Measurements from ENCODE around the gene ABHD4.
"Not testable (repeated sequence)": the region's sequence is repeated elsewhere in the genome, so short reads cannot be mapped to it uniquely, and the experiment has no call there.

Gene ABHD4

DNA sequence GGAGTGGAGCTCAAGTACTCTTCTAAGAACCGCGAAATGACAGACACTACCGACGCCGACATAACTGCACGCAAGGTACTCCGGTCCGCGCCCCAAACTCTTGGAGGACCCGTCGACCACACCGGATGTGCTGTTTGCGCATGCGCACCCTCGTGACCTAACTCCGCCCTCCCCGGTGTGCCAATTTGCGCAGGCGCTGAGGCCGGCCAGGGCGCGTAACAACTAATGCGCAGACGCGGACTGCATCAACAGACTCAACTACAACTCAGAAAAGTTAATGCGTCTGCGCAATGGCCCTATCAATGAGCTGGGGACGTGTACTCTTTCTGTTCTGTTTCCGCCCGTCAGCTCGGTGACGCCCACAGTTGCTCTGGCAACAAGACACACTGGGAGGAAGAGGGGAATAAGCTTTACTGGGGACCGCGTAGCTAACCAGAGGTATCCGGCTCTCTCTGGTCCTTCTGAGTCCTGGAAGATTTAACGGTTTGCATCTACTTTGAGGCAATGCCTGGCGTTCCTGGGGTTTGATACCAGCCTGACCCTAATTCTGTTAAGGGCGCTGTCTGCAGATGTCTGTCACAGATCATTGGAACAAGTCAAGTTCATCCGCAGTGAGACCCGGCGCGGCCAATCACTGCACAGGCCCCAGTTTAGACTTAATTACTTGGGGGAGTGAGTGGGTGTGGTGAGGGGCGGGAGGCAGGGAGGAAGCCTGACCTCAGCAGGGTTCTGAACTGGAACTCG is 8.8 kb upstream of the ABHD4 start, which contains the start of gene DAD1:
Gene DAD1 (minus strand): TSS at position 129 of the 744 bp plus-strand sequence. CDS start 67 bp downstream, at position 62.
- DNase-seq (ENCODE audit: low spot score) = peak; percentile 100

- no peak for DNase-seq (ENCODE audit: low spot score)
These were observed 4.9 kb upstream of the ABHD4 start for GRCh38 chr14:22593189-22593588.

GRCh38 chr14:22593601-22594000 is 4.5 kb upstream of the ABHD4 start:
- no peak for DNase-seq (ENCODE audit: low spot score)

GRCh38 chr14:22594156-22594716 is 3.9 kb upstream of the ABHD4 start:
- no peak for DNase-seq (ENCODE audit: low spot score)

DNA sequence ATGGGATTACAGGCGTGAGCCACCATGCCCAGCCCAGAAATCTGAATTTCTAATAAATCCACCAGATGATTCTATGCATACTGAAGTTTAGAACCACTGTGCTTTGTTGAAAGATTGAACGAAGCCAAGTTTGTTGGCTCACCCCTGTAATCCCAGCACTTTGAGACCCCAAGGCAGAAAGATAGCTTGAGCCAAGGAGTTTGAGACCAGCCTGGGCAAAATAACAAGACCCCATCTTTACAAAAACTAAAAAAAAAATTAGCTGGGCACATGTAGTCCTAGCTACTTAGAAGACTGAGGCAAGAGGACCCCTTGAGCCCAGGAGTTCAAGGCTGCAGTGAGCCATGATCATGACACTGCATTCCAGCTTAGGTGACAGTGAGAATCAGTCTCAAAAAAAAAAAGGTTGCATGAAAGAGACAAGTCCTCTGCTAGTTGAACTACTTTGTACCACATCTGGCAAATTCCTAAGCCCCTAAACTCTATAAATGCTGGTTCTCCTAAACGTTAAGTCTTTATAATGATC is 1.7 kb upstream of the ABHD4 start:
- DNase-seq (ENCODE audit: low spot score) = no peak

DNA sequence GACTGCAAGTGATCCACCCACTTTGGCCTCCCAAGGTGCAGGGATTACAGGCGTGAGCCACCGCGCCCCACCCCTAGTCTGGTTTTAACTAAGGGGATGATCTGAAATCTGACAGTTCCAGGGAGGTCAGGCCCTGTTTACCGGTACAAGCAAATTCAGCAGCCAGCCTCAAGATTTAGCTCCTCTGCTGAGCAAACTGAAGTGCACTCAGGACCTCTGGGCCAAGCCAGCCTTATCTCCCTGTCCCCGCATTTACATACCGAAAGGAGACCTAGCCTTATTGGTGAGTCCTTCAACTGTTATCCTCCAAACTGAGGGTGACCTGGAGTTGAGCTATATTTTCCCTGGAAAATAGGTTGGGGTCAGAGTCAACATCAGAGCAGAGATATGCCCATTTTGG is 835 bp upstream of the ABHD4 start:
- DNase-seq (ENCODE audit: low spot score) = no peak

GRCh38 chr14:22597771-22598098 is 365 bp upstream of the ABHD4 start:
- no peak for DNase-seq (ENCODE audit: low spot score)

GRCh38 chr14:22598896-22599244 is 770 bp downstream of the ABHD4 start:
- no peak for DNase-seq (ENCODE audit: low spot score)

DNA sequence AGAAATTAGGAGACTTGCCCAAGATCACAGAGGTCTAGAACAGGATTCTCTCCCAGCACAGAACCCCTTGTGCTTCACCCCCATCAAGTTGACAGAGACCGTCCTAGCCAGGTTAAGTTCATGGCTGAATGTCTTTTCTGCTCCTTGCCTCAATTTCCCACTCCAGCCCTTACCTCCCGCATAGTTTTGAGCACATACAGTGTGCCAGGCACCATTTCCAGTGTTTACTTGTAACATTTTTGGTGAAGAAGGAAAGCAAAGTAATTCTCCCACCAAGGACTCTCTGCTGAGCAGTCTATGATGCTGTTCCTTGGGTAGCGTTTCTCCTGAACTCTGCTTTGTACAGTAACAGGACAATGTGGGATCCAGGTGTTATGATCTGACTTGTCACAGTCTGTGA is 1.2 kb downstream of the ABHD4 start:
- no peak for DNase-seq (ENCODE audit: low spot score)

DNA sequence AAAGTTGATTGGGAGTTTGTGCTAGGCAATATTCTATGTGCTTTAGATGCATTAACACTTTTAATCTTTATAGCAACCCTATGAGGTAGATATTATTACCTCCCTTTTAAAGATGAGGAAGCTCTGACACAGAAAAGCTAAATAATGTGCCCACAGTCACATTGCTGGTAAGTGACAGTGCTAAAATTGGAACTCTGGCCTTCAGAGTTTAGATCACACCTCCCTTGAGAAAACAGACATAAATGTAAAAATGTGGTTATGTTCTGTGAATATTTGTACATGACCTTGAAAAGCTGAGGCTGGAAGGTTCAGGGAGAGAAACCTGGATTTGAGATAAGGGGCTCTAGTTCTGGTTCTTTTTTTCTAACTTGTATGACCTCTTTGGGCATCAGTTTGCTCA is 1.9 kb downstream of the ABHD4 start:
- no peak for DNase-seq (ENCODE audit: low spot score)

- DNase-seq (ENCODE audit: low spot score) = no peak
These were observed 3.4 kb downstream of the ABHD4 start for GRCh38 chr14:22601456-22601855.

DNA sequence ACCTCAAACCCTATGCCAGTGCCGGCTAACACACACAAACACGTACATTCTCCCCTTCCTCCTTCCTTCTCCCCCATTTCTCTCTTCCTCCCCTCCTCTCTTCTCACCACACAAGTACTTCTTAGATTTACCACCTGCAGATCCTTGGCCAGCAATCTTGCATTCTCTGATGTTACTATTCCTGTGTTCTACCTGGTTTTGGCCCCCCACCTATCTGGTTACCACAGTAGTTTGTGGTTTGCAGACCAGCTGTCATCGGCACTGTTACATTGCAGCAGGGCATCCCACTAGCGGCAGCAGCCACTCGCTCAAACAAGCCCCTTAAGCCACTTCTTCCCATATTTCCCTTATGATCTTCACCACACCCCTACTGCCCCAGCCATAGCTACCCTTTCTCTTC is 3.9 kb downstream of the ABHD4 start:
- DNase-seq (ENCODE audit: low spot score) = no peak

DNA sequence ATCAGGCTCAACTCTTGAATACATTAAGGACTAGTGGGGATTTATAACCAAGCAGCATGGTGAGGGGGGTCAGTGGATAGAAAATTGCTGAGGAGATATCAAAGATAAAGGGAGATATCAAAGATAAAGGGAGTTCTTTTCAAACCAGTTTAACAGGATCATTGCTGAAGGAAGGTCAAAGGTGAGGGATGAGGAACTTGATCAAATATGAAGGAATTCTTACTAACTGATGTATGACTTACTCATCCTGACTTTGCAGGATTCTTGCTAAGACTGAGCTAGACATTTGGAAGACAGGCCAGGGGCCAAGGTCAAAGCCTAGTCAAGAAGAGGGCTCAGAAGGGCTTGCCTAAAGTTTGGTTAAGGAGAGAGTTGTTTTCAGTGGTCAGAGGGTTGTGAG is 4.8 kb downstream of the ABHD4 start:
- no peak for DNase-seq (ENCODE audit: low spot score)

DNA sequence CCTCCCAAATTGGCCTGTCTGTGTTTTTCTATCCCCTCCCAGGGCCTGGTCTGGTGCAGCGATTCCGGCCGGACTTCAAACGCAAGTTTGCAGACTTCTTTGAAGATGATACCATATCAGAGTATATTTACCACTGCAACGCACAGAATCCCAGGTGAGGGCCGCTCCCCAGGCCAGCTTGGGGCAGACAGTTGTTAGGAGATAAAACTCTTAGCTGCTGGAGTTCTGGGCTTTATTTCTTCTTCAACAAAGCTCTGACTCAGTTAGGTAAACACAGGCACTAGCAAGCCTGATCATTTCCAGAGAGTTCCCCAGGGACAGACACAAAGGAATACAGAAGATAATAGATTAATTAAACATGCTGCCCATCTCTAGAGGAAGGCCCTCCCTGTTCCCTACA is 8.3 kb downstream of the ABHD4 start:
- no peak for DNase-seq (ENCODE audit: low spot score)

- DNase-seq (ENCODE audit: low spot score) = no peak
These were observed 9.2 kb downstream of the ABHD4 start for GRCh38 chr14:22607291-22607690.

GRCh38 chr14:22610931-22611330 is 12.8 kb downstream of the ABHD4 start:
- DNase-seq (ENCODE audit: low spot score) = no peak

DNA sequence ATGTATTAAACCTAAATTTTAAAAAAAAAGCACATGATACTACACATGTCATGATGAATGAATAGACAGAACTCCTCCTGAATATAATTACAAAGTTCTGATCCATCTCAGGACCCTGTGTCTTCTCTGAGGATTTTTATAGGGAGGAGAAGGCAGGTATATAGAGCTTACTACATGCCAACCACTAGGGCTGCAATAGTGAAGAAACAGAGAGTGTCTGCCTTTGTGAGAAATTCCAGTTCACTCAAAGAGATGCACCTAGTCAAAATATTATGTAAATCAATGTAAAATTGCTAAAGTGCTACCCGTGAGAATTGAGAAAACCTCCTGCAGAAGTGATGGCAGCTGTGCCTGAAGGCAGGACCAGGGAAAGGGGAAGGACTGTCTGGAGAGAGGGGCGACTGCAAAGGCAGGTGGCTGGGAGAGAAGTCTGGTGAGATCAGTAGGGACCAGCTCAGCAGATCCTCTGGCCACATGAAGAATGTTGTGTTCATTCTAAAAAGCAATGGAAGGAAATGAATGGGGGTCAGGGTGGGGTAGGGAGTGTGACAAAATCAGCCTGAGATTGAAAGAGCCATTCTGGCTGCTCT is 15.1 kb downstream of the ABHD4 start:
- no peak for DNase-seq (ENCODE audit: low spot score)

- DNase-seq (ENCODE audit: low spot score) = no peak
These were observed 15.7 kb downstream of the ABHD4 start for GRCh38 chr14:22613736-22614239.

DNA sequence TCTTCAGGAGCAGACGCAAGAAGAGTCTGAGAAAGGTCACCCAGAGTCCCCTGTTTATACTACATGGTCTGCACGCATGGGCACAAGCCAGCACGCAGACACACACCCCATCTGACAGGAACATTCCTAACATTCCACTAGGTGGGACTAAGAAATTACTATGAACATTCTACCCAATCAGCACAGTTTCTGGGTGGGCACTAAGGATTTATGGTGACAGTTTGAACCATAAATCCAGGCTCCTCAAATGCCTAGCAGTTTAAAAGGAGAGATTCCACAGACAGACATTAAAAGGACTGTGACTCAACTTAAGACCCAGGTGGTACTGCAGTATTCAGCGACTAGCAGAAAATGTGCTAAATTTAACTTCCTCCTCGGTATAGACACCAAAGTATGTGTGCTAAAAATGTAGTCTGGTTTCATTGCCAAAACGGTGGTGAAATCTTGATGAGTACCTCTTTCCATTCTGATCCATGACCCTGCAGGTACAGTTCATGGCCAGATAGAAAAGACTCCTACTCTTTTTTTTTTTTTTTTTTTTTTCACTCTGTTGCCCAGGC is 16.2 kb downstream of the ABHD4 start:
- no peak for DNase-seq (ENCODE audit: low spot score)

- not testable (repeated sequence) for DNase-seq (ENCODE audit: low spot score)
These were observed 17.7 kb downstream of the ABHD4 start for GRCh38 chr14:22615765-22616164.

GRCh38 chr14:22622255-22622654 is 24.2 kb downstream of the ABHD4 start:
- no peak for DNase-seq (ENCODE audit: low spot score)

DNA sequence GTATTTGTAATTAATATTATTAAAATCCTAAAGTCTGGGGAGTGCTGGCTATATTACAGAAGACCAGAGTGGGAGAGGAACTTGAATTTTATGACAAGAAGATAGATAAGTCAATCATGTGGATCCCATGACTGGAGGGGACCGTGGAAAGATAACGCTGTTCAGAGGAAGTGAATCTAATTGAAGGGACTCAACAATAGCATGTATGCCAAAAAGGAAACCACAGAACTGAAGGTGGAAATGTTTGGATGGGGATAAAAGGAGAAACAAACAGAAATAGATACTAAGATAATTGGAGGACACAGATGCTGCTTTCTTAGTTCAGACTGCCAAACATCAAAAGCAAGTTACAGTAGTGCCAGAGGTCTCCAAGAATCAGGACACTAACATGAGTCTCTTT is 24.9 kb downstream of the ABHD4 start:
- DNase-seq (ENCODE audit: low spot score) = no peak

GRCh38 chr14:22626590-22626989 is 28.5 kb downstream of the ABHD4 start:
- DNase-seq (ENCODE audit: low spot score) = no peak

All from left forelimb (tissue), 1 donor.